Measurements from ENCODE around the gene FAM78B.

Gene FAM78B

DNA sequence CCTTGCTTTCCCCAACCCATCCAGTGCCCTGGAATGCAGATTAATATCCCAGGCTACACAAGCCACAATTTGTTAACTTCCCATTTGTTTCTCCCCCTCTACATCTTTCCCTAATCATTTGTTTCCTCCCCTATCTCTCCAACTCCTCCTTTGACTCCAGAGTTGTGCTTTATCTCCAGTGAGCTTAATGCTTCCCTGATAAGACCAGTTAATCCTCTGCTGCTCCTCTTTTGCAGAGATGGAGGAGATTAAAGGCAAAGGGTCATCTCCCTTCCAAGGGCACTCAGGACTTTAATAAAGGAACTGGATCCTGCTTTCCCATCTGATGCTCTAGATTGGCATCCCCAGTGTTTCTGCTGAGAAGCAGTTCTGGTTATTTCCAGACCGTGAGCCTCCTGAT is 7.1 kb downstream of the FAM78B start:
- DNase-seq = peak in 1 of 2 experiments; percentile 36

DNA sequence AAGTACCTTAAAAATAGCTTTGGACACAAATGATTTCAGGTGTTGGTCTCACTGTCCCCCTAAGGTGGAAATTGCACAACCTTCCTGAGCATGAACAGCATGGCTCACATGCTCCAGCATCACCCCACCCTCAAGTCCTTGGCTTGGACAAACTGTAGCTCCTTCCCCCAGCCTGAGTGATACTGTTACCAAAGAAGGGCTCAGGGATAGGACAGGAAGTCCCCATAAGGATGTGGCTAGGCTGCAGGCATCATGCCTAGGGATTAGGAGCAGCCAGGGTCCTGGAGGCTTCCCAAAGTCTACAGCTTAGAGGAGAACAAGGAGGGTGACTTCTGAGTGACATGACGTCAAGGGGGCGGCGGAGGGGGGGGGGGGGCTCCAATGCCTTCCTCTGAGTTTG is 10.1 kb downstream of the FAM78B start:
- peak in 1 of 2 experiments; percentile 27 for DNase-seq

DNA sequence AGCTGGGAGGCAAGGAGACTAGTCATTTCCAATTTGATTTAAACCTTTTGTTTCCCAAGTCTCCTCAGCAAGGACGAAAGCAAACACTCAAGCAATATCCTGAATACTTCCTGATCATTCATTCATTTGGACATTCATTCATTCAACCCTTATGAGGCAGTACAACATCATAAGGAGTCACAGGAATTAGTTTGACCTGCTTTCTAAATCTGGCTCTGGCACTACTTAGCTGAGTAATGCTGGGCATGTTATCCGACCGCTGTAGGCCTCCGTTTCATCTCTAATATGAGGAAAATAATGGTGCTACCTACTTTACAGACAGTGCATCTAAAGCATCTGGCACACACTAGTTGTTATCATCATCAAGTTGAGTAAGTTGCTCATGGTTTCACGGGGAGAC is 11.7 kb downstream of the FAM78B start:
- DNase-seq = no peak

DNA sequence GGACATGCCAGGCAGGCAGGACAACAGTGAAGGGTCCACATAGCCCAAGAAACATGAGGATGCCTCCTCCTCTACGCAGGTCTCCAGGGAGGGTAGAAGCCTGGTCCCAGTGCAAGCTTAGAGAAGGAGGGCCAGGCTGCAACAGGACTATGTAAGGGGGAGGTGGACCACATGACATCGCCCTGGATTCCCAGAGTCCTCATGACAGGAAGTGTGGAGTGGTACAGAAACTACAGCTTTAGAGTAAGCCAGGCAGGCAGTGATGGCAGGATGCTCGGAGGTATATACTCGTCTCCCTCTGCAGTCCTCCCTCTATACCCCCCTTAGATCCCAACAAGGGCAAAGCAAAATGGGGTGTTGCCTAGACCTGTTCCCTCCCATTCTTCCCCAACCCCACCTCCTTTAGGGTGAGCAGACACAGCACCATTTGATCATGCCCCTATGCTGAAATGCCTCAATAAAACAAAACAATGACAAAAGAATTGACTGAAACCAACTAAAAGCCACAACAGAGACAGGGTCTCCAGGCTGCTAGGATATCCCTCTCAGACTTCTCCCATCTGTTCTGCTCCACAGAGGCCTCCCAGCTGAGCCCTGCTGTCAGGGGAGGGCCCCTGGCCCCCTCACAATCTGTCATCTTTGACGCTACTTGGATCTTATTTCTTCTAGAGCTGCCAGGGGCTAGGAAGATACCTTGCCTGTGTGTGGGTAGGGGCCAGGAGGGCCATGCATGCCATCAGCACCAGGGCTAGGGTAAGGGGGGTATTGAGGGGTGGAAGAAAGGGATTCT is 13.1 kb downstream of the FAM78B start:
- DNase-seq = peak; percentile 96 to 98

DNA sequence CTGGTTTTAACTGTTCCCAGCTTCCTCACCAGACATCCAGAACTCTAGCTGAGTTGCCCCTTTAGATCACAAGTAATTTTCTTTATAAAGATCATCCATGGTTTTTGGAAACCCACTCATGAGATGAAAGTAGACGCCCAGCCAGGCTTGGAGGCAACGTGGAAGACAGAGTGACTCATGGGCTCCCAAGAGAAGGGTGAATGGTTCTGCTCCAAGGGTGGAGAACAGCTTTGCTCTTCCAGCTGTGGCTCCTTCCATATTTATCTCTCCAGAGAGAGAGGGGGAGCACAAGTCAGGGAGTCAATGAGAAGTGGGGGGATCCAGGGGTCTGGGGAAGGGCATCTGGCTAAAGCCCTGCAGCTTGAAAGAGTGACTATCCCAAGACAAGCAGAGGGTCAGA is 13.8 kb downstream of the FAM78B start:
- DNase-seq = no peak

DNA sequence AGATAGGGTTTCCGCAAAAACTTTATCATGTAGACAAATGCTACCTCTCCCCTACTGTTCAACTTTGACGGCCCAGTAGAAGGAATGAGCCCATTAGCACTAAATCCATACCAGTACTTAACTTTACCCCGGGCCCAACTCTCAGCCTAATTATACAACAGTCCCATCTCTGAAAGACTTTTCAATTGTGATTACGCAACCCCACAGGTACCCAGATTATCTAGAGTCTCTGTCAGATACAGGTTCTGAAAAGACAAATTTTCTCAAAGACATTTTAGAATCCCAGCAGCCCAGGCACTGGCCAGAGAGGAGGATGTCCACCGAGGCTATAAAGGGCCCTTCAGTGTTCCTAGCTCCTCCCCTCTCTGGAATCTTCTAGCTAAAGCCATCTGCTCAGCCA is 15.0 kb downstream of the FAM78B start:
- no peak for DNase-seq

DNA sequence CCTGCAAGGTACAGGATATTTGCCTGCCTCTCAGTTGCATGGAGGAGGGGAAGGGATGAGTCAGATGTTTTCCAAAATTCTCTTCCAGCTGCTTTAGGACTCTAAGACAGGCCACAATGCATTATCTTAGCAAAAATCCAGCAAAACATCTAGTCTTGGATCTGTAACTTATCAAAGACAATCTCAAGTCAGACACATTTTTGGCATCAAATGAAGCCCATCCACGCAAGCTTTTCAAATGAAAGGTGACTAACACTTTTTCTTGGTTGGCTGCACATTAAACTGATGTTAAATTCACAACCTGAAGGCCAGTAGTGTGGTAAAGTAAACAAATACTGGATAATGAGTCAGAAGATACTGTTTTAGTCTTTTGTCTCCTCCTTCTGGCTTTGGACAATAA is 21.3 kb downstream of the FAM78B start:
- DNase-seq = no peak

DNA sequence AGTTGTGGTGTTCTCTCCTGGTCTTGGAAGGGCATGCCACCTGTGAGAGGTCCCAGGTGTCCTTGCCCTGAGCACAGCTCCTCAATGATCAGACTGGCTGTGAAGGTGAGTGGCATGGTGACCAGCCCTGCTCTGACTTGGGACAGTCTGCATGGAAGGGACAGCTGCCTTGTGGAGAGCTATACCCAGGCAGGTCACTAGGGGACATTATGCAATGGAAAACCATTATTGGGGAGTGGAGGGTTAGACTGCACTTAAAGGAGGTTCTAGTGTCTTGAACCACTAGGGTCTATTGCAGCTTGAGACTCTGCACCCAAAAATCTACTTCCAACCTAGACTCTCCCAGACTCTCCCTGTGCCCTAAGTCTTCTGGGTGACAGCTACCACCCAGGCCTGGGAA is 24.8 kb downstream of the FAM78B start:
- no peak for DNase-seq

DNA sequence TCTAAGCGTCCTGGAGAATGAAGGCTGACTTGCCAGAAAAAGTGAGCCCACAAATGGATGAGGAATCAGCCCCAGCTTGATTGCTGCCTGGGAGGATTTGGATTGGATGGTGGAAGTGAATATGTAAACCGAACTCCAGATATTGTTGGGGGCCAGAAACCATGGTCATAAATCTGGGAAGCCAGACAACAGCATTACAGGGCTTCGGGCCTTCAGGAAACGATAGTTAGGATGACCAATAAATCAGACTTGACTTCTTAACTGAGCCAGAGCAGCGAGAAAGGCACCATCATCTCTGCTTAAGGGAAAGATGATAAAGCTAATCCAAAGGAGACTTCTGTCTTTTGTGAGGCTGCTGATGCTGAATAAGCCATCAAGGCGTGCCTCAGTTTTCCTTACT is 26.6 kb downstream of the FAM78B start:
- DNase-seq = no peak

DNA sequence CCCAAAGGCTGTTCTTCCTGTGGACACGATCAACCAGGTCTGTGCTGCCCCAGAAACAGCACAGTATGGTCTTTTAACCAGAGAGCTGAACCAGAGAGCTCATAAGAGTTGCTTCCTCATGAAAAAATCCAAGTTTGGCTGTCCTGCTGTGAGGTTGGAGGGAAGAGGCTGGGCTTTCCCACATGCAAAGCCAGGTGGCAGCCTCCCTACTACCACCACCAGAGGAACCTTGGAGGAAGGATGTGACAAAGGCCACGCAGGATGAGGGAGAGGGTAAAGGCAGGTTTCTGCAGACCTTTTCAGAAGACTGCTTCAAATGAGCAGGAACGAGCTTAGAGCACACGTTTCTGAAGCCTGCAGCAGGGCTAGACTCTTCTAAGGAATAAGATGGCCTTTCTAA is 27.1 kb downstream of the FAM78B start:
- DNase-seq = no peak

DNA sequence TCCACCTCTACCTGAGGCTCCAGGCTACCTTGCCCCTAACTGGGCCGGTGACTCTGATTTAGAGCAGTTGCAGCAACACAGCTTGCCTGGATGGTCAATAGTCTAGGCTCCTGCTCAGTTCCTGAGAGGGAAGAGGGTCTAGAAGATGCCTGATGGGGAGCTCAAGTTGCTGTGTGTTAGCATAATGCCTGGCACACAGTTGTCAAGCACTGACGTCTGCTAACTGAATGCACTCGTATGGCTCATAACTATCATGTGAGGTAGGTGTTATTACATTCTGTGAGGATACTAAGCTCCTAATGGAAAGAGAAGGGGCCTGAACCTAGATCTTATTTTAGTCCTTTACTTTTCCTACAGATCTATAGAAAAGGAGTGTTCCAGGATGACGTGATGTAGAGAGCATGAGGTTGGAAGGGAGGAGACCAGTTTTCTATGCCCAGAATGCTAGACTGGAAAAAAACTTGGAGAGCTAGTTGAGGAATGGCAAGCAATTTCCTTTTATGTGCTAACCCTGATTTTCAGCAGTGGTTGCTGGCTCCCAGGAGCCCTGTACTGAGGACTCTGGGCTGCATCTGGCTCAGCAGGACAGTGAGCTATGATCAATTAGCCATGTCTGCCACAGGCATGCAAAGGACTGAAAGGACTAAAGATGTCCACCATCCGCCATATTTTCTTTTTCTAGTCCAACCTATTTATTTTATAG is 30.0 kb downstream of the FAM78B start:
- DNase-seq = no peak

DNA sequence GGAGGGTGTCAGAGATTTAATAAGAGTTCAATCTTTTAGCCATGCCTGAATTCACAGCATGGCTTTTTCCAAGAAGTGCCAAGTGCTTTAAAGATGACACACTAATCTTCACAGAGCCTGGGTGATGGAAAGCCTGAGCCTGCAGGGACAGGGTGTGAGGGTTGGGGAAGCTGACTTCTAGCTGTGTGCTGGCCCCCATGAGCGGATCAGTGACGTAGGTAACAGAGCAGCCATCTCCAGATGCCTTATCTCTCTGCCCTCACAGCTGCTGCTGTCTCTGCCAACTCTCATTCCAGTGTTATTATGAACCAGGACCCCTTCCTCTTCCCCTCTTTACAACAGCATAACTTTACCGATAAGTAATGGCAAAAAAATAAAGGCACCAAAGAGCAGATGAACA is 30.6 kb downstream of the FAM78B start:
- DNase-seq = no peak

DNA sequence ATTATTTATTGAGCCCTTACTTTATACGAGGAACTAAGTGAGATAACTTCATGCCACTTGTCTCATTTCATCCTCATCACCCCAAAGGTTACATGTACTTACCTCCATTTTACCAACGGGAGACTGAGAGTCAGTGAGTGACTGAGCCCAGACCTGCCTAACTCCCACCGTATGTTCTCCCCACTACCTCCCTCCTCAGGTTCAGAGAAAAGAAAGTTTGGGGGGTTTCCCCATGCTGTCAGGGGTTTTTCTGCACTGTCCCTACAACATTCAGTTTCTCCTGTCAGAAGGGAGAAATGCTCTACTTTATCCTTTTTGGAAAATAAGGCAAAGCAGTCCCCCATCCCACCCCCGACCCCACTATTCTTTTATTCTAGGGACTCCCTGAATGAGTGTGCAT is 32.9 kb downstream of the FAM78B start:
- no peak for DNase-seq

DNA sequence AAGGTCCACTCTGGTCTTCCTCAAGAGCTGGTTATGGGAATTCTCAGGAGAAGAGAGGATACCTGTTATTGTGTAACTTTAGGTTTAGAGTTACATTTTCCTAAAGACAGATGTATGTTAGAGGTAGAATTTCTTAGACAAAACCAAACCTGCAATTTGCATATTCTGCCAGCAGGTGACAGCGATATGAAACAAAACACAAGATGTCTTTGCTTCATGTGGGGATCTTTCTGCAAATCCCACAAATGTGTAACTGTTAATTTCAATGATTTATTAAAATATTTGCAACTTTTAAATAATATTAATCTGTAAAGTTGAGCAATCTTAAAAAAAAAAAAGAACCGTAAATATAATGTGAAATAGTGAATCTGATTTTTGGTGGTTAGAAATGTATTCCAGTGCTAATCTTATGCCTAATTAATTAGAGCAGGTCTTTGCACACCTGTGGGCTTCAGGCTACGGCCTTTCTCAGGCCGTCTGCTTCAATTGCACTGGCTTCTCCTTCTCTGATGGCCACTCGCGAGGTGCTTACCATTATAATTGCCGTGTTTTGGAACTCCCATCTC is 33.4 kb downstream of the FAM78B start:
- no peak for DNase-seq

DNA sequence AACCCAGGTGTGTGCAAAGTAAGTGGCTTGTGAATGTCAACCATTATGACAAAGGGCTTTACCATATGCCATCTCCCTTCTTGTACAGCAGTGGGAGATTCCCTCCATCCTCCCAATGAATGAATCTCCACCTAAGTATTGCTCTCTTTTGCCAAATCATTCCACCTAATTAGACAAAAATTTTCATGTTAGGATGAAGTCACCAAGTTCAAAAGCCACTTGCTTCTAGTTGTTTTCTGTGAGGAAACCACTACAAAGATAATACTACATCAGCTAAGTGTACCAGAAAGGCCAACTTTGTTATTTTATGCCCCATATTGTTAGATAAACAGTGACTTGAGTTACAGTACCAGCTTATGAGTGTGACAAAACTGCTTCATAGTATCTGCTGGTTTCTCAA is 34.3 kb downstream of the FAM78B start:
- no peak for DNase-seq

DNA sequence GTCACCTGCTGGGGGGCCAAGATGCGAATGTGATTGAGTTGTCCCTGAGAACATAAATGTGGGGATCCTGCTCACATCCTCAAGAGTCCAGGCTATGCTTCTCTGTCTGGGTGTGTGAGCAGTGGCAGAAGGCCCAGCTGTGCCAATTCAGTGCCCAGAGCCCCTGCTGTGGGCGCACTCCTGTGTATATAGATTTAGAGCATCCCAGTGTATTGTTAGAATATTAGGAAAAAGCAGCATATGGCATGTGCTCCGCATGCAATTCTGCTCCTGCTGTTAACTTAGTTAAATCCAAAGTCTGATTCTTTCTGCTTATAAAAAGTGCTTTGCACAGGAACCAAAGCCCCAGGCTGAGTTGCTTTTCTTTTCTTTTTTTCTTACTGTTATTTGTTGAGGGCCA is 37.8 kb downstream of the FAM78B start:
- DNase-seq = peak in 1 of 2 experiments; percentile 41

DNA sequence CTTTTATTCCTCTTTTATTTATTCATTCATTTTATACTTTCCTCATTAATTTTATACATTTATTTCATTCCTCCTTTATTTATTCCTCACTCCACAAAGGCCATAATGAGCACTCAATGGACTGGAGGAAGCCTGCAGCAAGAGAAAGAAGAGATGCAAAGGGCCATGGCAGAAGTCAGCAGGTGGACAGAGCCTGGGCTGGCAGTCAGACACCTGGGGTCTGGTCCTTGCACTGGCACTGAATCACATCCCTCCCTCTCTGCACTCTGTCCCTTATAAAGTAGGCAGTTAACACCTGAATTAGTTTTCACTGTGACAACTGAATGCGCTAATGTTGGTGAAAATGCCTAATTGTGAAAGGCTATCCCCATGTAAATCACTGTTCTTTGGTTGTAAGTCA is 38.6 kb downstream of the FAM78B start:
- DNase-seq = no peak

DNA sequence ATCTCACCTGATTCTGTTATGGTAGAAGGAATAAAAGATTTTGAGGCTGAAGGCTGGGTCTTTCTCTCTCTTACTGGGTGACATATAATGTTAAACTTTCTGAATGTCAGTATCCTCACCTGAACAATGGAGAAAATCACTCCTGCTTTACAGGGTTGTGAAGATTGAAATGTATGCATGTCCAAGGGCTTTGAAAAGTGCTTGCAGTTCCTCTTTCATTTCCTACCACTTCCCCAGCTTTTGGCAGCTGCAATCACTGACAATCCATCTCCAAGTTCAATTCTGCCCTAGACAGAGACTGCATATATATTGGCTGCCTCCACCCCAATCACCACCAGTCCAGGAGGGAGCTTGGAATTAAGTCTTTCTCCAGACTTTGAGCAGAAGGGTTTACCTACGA is 39.8 kb downstream of the FAM78B start:
- DNase-seq = no peak

DNA sequence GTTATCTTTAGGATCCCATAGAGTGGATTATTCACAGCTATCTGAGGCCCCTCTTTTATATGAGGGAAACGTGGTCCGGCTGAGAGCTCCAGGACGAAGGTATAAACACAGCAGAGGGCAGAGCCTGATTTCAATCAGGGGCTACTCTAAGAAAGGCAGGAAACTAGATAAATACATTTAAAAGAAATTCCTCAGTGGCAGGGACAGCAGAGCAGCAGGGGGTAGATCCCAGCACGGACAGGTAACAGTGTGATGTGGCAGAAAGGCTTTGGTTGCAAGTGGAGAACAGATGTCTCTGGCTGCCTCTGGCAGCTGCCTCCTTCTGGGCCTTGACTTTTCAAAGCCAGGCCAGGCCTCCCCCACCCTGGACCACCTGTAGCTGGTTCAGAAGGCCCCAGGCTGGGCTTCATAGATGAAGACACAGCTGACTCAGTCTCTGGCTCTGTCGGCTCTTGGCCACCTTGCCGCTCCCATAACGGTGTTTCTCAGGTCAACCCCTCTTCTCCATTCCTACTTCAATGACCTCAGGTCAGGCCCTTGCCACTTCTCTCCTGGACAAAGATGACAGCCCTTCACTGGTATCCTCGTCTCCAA is 43.8 kb downstream of the FAM78B start:
- peak in 1 of 2 experiments; percentile 59 for DNase-seq

DNA sequence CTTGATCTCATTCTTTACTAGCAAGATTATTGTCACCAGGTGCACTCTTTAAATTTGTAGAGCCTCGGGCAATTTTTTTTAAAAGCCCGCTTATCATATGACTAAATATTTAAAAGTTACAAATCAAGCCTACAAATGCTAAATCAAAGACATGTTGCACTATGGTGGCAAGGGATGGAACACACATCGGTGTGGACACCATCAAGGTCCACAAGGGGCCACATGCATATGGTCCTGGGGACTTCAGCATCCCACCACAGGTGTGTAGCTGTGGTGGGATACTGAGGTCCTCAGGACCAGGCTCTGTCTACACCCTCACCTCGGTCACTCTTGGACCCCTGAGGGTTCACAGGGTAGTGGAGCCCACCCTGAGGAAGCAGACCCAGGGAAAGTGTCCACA is 45.8 kb downstream of the FAM78B start:
- DNase-seq = no peak

DNA sequence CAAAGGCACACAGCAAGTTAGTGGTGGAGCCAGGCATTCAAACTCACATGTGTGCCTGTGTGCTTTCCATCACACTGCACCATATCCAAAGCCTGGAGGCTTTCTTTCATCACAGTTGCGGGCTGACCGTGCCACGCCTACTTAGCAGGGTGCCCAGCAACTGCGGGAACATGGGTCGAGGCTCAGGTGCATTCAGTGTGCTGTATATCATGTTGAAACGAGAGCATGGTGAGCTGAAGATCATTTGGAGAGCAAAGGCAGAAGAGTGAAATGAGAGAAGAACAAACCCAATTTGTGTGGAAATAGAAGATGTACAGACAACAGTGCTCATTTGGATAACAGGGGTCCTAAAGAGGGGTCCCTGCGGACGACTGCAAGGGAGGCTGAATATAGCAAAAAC is 46.5 kb downstream of the FAM78B start:
- no peak for DNase-seq

DNA sequence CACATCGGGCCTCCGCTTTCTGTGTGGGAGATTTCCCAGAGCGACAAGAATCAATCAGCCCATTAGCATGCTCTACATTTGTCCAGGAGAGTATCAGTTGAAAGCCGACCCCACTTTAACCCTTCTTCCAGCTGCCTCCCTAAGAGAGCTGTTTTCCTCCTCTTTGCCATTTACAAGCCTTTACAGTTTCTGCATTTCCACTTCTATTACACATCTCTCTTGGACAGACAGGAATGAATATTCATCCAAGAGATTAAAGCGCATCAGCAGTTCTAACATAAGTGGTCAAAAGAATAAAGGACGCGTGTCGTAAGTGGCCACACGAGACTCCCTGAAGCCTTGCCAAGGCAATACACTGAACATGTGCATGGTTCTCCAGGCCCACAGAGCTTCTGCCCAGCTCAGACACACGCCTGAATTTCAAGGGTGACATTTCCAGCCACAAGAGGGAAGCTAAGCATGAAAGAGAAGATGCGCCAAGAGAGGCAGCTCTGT is 47.3 kb downstream of the FAM78B start:
- peak in 1 of 2 experiments; percentile 62 for DNase-seq

DNA sequence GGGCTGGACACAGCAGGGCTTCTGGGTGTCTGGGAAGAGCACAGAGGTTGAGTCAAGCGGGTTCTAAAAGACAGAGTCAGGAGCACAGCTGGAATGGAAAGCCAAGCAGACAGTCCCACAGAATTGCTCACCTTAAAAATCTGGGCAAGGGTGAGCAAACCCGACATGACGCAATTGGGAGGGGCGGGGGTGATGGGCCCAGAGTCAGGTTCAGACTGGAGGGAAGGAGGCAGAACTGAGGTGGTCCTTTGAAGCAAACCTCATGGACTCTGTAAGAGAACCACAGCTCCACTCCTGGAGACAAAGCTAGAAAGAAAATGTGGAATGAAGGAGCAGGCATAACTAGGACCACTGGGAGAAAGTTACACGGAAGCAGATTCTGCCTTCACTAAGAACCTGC is 49.0 kb downstream of the FAM78B start:
- no peak for DNase-seq

DNA sequence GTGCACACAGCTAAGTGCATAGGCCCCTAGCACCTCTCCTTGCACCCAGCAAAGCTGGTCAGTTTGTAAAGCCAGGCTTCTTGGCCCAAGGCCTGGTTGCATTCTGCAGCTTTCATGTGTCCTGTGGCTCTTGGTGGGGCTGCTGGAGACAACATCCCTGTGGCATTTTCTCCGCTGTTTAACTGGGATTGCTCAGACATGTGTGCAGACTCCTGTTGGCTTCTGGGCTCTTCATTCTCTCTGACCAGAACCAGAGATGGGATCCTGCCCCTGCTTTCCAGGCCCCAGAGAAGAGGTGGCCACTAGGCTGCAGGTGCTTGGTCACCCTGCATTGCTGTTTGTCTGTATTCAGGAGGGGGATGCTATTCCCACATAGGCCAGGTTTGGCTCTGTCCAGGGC is 50.8 kb downstream of the FAM78B start:
- no peak for DNase-seq
